ENCODE data around the gene ELAVL4. TPM values are rescaled to one million over a fixed set of nuclear protein-coding genes. Genes with fewer than 3 reads are reported as not detected.

The ELAVL4 gene
- total and polyA plus RNA-seq, 4 donors: 0.02 to 0.51 TPM; not detected in 2

- 52% methylated on average over 12 of the region's 12 CpGs for WGBS
- H3K27ac ChIP-seq (ENCODE audit: low read depth in 1 of 2, low read length in 2 of 2): no peak overlapping the region
- no peaks in the 10 kb centered on the region for H3K27me3 ChIP-seq (ENCODE audit: control insufficient read depth in 4 of 4, insufficient read depth in 4 of 4, low read length in 3 of 4)
- no peak for DNase-seq (ENCODE audit: low spot score)
- H3K4me3 ChIP-seq (ENCODE audit: low read depth in 1 of 3, low read length in 3 of 3): no peak overlapping the region
- peaks cover 0 to 23% (median 17%) of the 10 kb centered on the region in 4 donors for H3K4me1 ChIP-seq (ENCODE audit: control insufficient read depth in 4 of 4, insufficient read depth in 4 of 4, low read length in 3 of 4)
- H3K9me3 ChIP-seq (ENCODE audit: control insufficient read depth in 4 of 4, low read length in 3 of 4): no peaks in the 10 kb centered on the region
- H3K36me3 ChIP-seq (ENCODE audit: control insufficient read depth in 4 of 4, insufficient read depth in 3 of 4, low read depth in 1 of 4, low read length in 3 of 4): no peaks in the 10 kb centered on the region
- TF ChIP-seq YY1 (IDR thresholded peaks at IDR 0.05): no peak
- TF ChIP-seq HNF4G (IDR thresholded peaks at IDR 0.05): no peak
- TF ChIP-seq GABPA (IDR thresholded peaks at IDR 0.05 in 1 of 2, conservative IDR thresholded peaks at IDR 0.05 in 1 of 2): no peak
- no peak for TF ChIP-seq REST (IDR thresholded peaks at IDR 0.05)
- no peak for TF ChIP-seq SP1 (IDR thresholded peaks at IDR 0.05)
- TF ChIP-seq FOXA1 (IDR thresholded peaks at IDR 0.05): no peak
- TF ChIP-seq JUND (IDR thresholded peaks at IDR 0.05): no peak
- TF ChIP-seq RAD21 (IDR thresholded peaks at IDR 0.05): no peak
- no peak for TF ChIP-seq ATF3 (IDR thresholded peaks at IDR 0.05)
- H3K9ac ChIP-seq (ENCODE audit: low read depth in 1 of 2, low read length in 2 of 2): no peak overlapping the region
Measured at GRCh38 chr1:50183378-50184133, 74.8 kb downstream of the ELAVL4 start.

GRCh38 chr1:50189369-50189768 lies 80.6 kb downstream of the ELAVL4 start:
- Histone ChIP-seq H3K4me3 (ENCODE audit: low read depth in 1 of 3, low read length in 3 of 3) (no peak overlapping the region), H3K9me3 (ENCODE audit: control insufficient read depth in 4 of 4, low read length in 3 of 4) (no peaks in the 10 kb centered on the region), H3K27ac (ENCODE audit: low read depth in 1 of 2, low read length in 2 of 2) (no peak overlapping the region), H3K9ac (ENCODE audit: low read depth in 1 of 2, low read length in 2 of 2) (no peak overlapping the region), H3K27me3 (ENCODE audit: control insufficient read depth in 4 of 4, insufficient read depth in 4 of 4, low read length in 3 of 4) (no peaks in the 10 kb centered on the region), H3K4me1 (ENCODE audit: control insufficient read depth in 4 of 4, insufficient read depth in 4 of 4, low read length in 3 of 4) (no peaks in the 10 kb centered on the region), H3K36me3 (ENCODE audit: control insufficient read depth in 4 of 4, insufficient read depth in 3 of 4, low read depth in 1 of 4, low read length in 3 of 4) (no peaks in the 10 kb centered on the region)
- DNase-seq (ENCODE audit: low spot score): no peak
- WGBS: 87% methylated on average over 3 of the region's 3 CpGs
- no peak for TF ChIP-seq ZBTB33 (IDR thresholded peaks at IDR 0.05)
- no peak for TF ChIP-seq TAF1 (conservative IDR thresholded peaks at IDR 0.05)

GRCh38 chr1:50193002-50193401 lies 84.3 kb downstream of the ELAVL4 start:
- Histone ChIP-seq H3K9me3 (ENCODE audit: control insufficient read depth in 4 of 4, low read length in 3 of 4) (no peaks in the 10 kb centered on the region), H3K9ac (ENCODE audit: low read depth in 1 of 2, low read length in 2 of 2) (no peak overlapping the region), H3K4me1 (ENCODE audit: control insufficient read depth in 4 of 4, insufficient read depth in 4 of 4, low read length in 3 of 4) (no peaks in the 10 kb centered on the region), H3K4me3 (ENCODE audit: low read depth in 1 of 3, low read length in 3 of 3) (no peak overlapping the region), H3K27ac (ENCODE audit: low read depth in 1 of 2, low read length in 2 of 2) (no peak overlapping the region), H3K36me3 (ENCODE audit: control insufficient read depth in 4 of 4, insufficient read depth in 3 of 4, low read depth in 1 of 4, low read length in 3 of 4) (no peaks in the 10 kb centered on the region), H3K27me3 (ENCODE audit: control insufficient read depth in 4 of 4, insufficient read depth in 4 of 4, low read length in 3 of 4) (no peaks in the 10 kb centered on the region)
- WGBS: 42% methylated on average over 3 of the region's 3 CpGs
- DNase-seq (ENCODE audit: low spot score): no peak
- TF ChIP-seq HNF4A (conservative IDR thresholded peaks at IDR 0.05): no peak
- TF ChIP-seq RXRA (IDR thresholded peaks at IDR 0.05): no peak
- no peak for TF ChIP-seq HNF4G (IDR thresholded peaks at IDR 0.05)
- TF ChIP-seq JUND (IDR thresholded peaks at IDR 0.05): no peak
- no peak for TF ChIP-seq EGR1 (IDR thresholded peaks at IDR 0.05; ENCODE audit: low read depth in 2 of 2)
- TF ChIP-seq TAF1 (conservative IDR thresholded peaks at IDR 0.05): no peak
- no peak for TF ChIP-seq REST (IDR thresholded peaks at IDR 0.05)
- TF ChIP-seq ZBTB33 (IDR thresholded peaks at IDR 0.05): no peak
